DOHH2 (cell line): ENCODE data around the gene IGF2BP1.

Experiments
- H3F3A ChIP-seq: fragments of 200-600 bp; sonication (generic), shearing (Covaris generic); 2 replicates; pipeline ENCODE4 v1.6.0; 2016; ENCODE audit warnings: antibody characterized with exemption, mild to moderate bottlenecking; ENCODE audit not compliant: control insufficient read depth, insufficient read depth
- H3K27ac ChIP-seq: fragments of 200-600 bp; sonication (generic); 2 replicates; pipeline ENCODE4 v1.5.1; 2014; ENCODE audit warnings: low read depth, mild to moderate bottlenecking, low read length, moderate library complexity
- H3K27me3 ChIP-seq: fragments of 200-600 bp; sonication (generic); 2 replicates; pipeline ENCODE4 v1.6.1; 2014; ENCODE audit warnings: mild to moderate bottlenecking, low read length, mixed read lengths; ENCODE audit not compliant: control insufficient read depth
- H3K36me3 ChIP-seq: fragments of 200-600 bp; sonication (generic); 2 replicates; pipeline ENCODE4 v1.6.1; 2014; ENCODE audit warnings: mild to moderate bottlenecking, low read length, moderate library complexity, mixed read lengths; ENCODE audit not compliant: control insufficient read depth
- H3K4me1 ChIP-seq: fragments of 200-600 bp; sonication (generic); 2 replicates; pipeline ENCODE4 v1.6.1; 2014; ENCODE audit warnings: mild to moderate bottlenecking, low read length, mixed read lengths; ENCODE audit not compliant: control insufficient read depth
- H3K4me2 ChIP-seq: fragments of 200-600 bp; sonication (generic); 2 replicates; pipeline ENCODE4 v1.6.0; 2014; ENCODE audit warnings: mild to moderate bottlenecking, low read length, moderate library complexity
- H3K4me3 ChIP-seq: fragments of 200-600 bp; sonication (generic); 2 replicates; pipeline ENCODE4 v1.5.1; 2014; ENCODE audit warnings: mild to moderate bottlenecking, low read length, mixed read lengths
- H3K79me2 ChIP-seq: fragments of 200-600 bp; sonication (generic); 2 replicates; pipeline ENCODE4 v1.6.1; 2014; ENCODE audit warnings: mild to moderate bottlenecking, low read length, mixed read lengths; ENCODE audit not compliant: control insufficient read depth
- H3K9me2 ChIP-seq: fragments of 200-600 bp; sonication (generic); replicated peaks from 2 replicates; pipeline ENCODE4 v1.6.1; 2014; ENCODE audit warnings: mild to moderate bottlenecking, low read length, mixed read lengths; ENCODE audit not compliant: control insufficient read depth
- H3K9me3 ChIP-seq: fragments of 200-600 bp; sonication (generic); 2 replicates; pipeline ENCODE4 v1.6.1; 2014; ENCODE audit warnings: antibody characterized with exemption, low read length, mixed read lengths; ENCODE audit not compliant: control insufficient read depth, insufficient read depth
- H4K20me1 ChIP-seq: fragments of 200-600 bp; sonication (generic); 2 replicates; pipeline ENCODE4 v1.6.0; 2014; ENCODE audit warnings: low read depth, mild to moderate bottlenecking, antibody characterized with exemption, low read length, moderate library complexity; ENCODE audit not compliant: control insufficient read depth, insufficient read depth
- EZH2phosphoT487 ChIP-seq: fragments of 200-600 bp; sonication (generic); IDR thresholded peaks from 2 replicates; pipeline ENCODE4 v1.6.1; 2017; ENCODE audit warnings: borderline replicate concordance, mild to moderate bottlenecking, antibody characterized with exemption, low read length, moderate library complexity, mixed read lengths
- TF ChIP-seq, protein P1 (sequence below): fragments of 200-600 bp; sonication (generic); IDR thresholded peaks from one replicate; pipeline ENCODE4 v1.5.1; 2014; ENCODE audit warnings: antibody characterized with exemption, mild to moderate bottlenecking, low read depth, low read length; ENCODE audit not compliant: poor library complexity, severe bottlenecking

Gene IGF2BP1

DNA sequence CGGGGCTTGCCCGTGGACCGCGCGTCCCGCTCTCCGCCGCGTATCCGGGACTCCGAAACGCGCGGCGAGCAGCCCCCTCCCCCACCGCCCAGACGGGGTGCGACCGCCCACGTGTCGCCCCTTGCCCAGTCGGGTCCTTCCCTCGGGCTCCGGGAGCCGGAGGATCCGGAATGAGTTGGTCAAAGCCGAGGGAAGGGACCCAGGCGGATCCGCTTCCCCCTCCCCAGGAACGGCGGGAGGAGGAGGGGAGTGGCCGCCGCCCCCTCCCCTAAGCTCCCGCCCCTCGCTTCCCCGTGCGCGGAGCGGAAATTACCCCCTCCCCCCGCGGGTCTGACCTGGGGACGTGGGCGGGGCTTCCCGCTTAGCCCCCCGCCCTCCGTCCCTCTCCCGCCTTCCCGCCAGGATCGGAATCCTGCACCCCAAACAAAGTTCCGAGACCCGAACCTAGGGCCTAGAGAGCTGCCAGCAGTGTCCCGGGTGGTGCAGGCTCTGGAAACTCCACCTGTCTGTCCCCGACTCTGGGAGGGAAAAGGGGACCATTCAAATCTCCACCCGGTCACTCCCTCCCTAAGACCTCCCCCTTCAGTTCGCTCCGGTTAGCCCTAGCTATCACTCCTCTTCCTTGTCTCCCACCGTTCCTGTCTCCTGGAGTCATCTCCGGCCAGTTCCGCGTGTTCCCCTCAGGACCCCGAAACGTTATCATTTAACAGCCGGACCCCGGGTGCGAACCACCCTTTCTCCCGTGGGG lies 1.0 kb upstream of the IGF2BP1 start:
- no peaks in the 10 kb centered on the region for H3K9me2 ChIP-seq
- peaks cover 20% of the 10 kb centered on the region for H3K27me3 ChIP-seq
- H3K79me2 ChIP-seq, result no peaks in the 10 kb centered on the region
- H4K20me1 ChIP-seq, result no peaks in the 10 kb centered on the region
- H3K36me3 ChIP-seq, result no peaks in the 10 kb centered on the region
- H3K27ac ChIP-seq, result no peak overlapping the region
- H3K9me3 ChIP-seq, result no peaks in the 10 kb centered on the region
- no peak overlapping the region for H3K4me3 ChIP-seq
- TF ChIP-seq, protein P1, sequence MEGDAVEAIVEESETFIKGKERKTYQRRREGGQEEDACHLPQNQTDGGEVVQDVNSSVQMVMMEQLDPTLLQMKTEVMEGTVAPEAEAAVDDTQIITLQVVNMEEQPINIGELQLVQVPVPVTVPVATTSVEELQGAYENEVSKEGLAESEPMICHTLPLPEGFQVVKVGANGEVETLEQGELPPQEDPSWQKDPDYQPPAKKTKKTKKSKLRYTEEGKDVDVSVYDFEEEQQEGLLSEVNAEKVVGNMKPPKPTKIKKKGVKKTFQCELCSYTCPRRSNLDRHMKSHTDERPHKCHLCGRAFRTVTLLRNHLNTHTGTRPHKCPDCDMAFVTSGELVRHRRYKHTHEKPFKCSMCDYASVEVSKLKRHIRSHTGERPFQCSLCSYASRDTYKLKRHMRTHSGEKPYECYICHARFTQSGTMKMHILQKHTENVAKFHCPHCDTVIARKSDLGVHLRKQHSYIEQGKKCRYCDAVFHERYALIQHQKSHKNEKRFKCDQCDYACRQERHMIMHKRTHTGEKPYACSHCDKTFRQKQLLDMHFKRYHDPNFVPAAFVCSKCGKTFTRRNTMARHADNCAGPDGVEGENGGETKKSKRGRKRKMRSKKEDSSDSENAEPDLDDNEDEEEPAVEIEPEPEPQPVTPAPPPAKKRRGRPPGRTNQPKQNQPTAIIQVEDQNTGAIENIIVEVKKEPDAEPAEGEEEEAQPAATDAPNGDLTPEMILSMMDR, result no peak
- TF ChIP-seq EZH2phosphoT487, result no peak
- peaks cover 4% of the 10 kb centered on the region; the same call in 1 of the 2 replicates for H3F3A ChIP-seq
- H3K4me1 ChIP-seq, result no peaks in the 10 kb centered on the region
- no peak overlapping the region for H3K4me2 ChIP-seq

DNA sequence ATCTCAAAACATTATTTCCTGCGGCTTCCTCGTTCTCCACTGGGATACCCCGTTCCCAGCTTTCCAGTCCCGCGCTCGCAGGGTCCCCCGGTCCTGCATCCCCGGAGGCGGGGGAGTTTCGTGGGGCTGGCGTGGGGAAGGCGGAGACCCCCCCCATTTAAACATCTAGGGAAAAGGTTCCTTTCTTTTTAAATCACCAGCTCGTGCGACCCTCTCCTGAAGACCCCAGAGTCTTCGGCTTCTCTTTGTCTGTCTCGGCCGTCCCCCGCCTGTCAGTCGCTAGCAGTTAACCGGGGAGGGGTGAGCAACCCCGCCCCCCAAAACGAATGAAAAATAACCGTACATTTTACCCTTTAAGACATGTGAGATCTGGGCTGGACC lies 473 bp upstream of the IGF2BP1 start:
- no peaks in the 10 kb centered on the region for H3K9me3 ChIP-seq
- H3K27ac ChIP-seq, result no peak overlapping the region

DNA sequence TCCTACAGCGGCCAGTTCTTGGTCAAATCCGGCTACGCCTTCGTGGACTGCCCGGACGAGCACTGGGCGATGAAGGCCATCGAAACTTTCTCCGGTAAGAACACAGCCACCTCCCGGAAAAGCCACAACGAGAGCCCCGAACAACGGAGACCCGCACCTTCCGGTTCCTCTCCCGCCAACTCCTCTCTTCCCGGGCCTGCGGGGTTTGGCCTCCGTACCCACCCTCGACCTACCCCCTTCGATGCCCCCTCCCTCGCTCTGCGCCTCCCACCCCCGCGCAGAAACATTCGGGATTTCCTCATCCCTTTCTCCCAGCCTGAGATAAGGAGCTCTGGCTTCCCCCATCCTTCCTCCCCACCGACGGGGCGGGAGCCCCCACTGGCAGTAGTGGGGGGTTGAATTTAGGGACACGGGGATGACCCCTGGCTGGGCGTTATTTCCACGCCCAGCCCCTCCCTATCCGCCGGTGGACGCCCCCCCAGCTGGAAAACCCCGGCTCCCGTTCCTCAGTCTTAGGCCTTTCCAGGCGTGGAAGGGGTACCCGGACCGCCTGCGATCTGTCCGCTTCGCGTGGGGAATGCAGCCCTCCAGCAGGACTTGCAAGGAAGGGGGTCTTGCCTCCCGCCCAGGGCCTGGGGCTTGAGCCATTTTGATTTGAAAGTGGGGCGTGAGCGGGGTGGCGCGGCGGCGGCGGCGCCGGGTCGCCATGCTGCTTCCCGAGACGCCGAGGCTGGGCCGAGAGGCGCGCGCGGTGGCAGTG lies 822 bp downstream of the IGF2BP1 start:
- no peak overlapping the region for H3K4me2 ChIP-seq
- no peaks in the 10 kb centered on the region for H4K20me1 ChIP-seq
- no peak for TF ChIP-seq EZH2phosphoT487
- TF ChIP-seq, protein P1, result no peak
- H3K4me3 ChIP-seq, result no peak overlapping the region
- no peaks in the 10 kb centered on the region for H3K79me2 ChIP-seq
- no peak overlapping the region for H3K27ac ChIP-seq
- peaks cover 4% of the 10 kb centered on the region; the same call in 1 of the 2 replicates for H3F3A ChIP-seq
- no peaks in the 10 kb centered on the region for H3K9me2 ChIP-seq
- no peaks in the 10 kb centered on the region for H3K4me1 ChIP-seq
- H3K36me3 ChIP-seq, result no peaks in the 10 kb centered on the region
- H3K9me3 ChIP-seq, result no peaks in the 10 kb centered on the region
- peaks cover 24% of the 10 kb centered on the region for H3K27me3 ChIP-seq

More for the DNA sequence above, 473 bp upstream of the IGF2BP1 start:
- H3K27me3 ChIP-seq, result peaks cover 23% of the 10 kb centered on the region
- no peak overlapping the region for H3K4me3 ChIP-seq
- no peaks in the 10 kb centered on the region for H3K4me1 ChIP-seq
- H4K20me1 ChIP-seq, result no peaks in the 10 kb centered on the region
- H3F3A ChIP-seq, result peaks cover 4% of the 10 kb centered on the region; the same call in 1 of the 2 replicates
- no peaks in the 10 kb centered on the region for H3K9me2 ChIP-seq
- H3K36me3 ChIP-seq, result no peaks in the 10 kb centered on the region
- no peak overlapping the region for H3K4me2 ChIP-seq
- H3K79me2 ChIP-seq, result no peaks in the 10 kb centered on the region
- TF ChIP-seq, protein P1, result no peak
- no peak for TF ChIP-seq EZH2phosphoT487
